ACC112 (cell line): ENCODE results near the gene CD93.

Experiments
- H2AFZ ChIP-seq: fragments of 200-600 bp; sonication (generic); one replicate; pipeline ENCODE4 v1.6.0; 2017; ENCODE audit warnings: antibody characterized with exemption, low read length; ENCODE audit not compliant: unreplicated experiment
- H3K27ac ChIP-seq: fragments of 200-600 bp; sonication (generic); 2 replicates; pipeline ENCODE4 v1.5.1; 2014; ENCODE audit warnings: low read depth, mild to moderate bottlenecking, antibody characterized with exemption, low read length, moderate library complexity
- H3K27me3 ChIP-seq: fragments of 200-600 bp; sonication (generic); 2 replicates; pipeline ENCODE4 v1.6.1; 2014; ENCODE audit warnings: mild to moderate bottlenecking, antibody characterized with exemption, low read length, moderate library complexity, mixed read lengths; ENCODE audit not compliant: insufficient read depth
- H3K36me3 ChIP-seq: fragments of 200-600 bp; sonication (generic); 2 replicates; pipeline ENCODE4 v1.6.1; 2016; ENCODE audit warnings: mild to moderate bottlenecking, antibody characterized with exemption, low read length, moderate library complexity, mixed read lengths; ENCODE audit not compliant: insufficient read depth
- H3K4me1 ChIP-seq: fragments of 200-600 bp; sonication (generic); one replicate; pipeline ENCODE4 v1.6.1; 2016; ENCODE audit warnings: low read length, mixed read lengths; ENCODE audit not compliant: insufficient read depth, unreplicated experiment, control insufficient read depth
- H3K4me3 ChIP-seq: fragments of 200-600 bp; sonication (generic); 2 replicates; pipeline ENCODE4 v1.5.1; 2014; ENCODE audit warnings: mild to moderate bottlenecking, low read depth, low read length
- H3K79me2 ChIP-seq: fragments of 200-600 bp; sonication (generic); one replicate; pipeline ENCODE4 v1.6.0; 2016; ENCODE audit warnings: low read length; ENCODE audit not compliant: control insufficient read depth, unreplicated experiment, insufficient read depth

CD93 gene

DNA sequence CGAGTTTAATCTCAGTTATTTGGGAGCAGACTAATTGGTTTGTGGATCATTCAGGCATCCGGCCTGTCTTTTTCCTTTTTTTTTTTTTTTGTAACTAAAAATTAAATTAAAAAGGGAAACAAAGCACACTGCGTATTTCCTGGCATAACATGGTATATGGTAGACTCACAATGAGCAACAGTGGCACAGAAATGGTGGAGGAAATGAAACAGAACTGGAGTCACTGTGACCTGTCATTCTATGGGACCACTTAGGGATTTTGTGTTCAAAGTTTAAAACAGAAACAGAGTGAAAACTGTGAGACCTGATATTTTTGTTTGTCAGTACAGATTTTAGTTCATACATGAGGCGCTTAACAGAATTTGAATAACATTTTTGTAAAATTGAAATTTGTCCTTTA, 4.8 kb upstream of the CD93 start:
- Histone ChIP-seq H3K27ac (no peak overlapping the region), H3K4me3 (no peak overlapping the region), H3K4me1 (no peaks in the 10 kb centered on the region), H3K79me2 (no peaks in the 10 kb centered on the region), H3K27me3 (0 out of 2 replicates have a peak, but pooled peaks cover 16% of the 10 kb centered on the region), H2AFZ (no peak overlapping the region), H3K36me3 (no peaks in the 10 kb centered on the region)

- Histone ChIP-seq H3K27me3 (0 out of 2 replicates have a peak, but pooled peaks cover 16% of the 10 kb centered on the region), H3K4me1 (no peaks in the 10 kb centered on the region), H3K27ac (no peak overlapping the region), H3K79me2 (no peaks in the 10 kb centered on the region), H3K4me3 (no peak overlapping the region), H2AFZ (no peak overlapping the region), H3K36me3 (no peaks in the 10 kb centered on the region)
Observed at GRCh38 chr20:23090147-23090546, 4.0 kb upstream of the CD93 start.

- Histone ChIP-seq H3K4me3 (no peak overlapping the region), H3K79me2 (no peaks in the 10 kb centered on the region), H3K36me3 (no peaks in the 10 kb centered on the region), H2AFZ (no peak overlapping the region), H3K27ac (no peak overlapping the region), H3K4me1 (no peaks in the 10 kb centered on the region), H3K27me3 (0 out of 2 replicates have a peak, but pooled peaks cover 9% of the 10 kb centered on the region)
Observed at GRCh38 chr20:23088866-23089265, 2.7 kb upstream of the CD93 start.

DNA sequence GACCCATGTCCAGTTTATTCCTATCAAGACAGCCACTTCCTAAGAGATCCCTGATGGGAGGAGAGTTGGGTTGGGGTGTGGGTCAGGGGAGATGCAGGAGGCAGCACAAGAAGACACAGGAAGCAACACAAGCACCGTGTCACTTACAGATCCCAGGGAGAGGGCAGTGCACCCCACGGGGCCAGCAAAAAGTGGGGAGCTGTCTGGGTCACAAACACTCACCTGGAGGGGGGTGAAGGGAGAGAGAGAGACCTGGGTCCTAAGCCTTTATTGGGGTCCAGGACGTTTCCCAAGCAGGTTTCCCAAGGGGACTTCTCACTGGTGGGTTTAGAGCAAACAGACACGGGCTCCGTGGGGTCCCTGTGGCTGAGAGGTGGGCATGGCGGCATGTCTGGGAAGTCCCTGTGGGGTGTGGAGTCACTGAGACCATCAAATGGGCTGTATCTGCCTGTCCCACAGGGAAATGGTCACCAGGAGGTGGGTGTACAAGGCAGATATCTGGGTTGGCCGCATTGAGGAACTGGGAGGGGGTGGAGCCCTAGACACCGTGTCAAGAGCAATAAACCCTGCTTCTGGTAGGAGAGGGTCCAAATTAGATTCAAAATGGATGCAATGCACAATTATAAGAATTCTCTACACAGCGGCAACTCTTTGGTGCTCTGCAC, 1.6 kb upstream of the CD93 start:
- H2AFZ ChIP-seq = no peak overlapping the region
- no peak overlapping the region for H3K27ac ChIP-seq
- no peaks in the 10 kb centered on the region for H3K79me2 ChIP-seq
- H3K4me1 ChIP-seq = no peaks in the 10 kb centered on the region
- H3K4me3 ChIP-seq = no peak overlapping the region
- 0 out of 2 replicates have a peak, but pooled peaks cover 2% of the 10 kb centered on the region for H3K27me3 ChIP-seq
- no peaks in the 10 kb centered on the region for H3K36me3 ChIP-seq

DNA sequence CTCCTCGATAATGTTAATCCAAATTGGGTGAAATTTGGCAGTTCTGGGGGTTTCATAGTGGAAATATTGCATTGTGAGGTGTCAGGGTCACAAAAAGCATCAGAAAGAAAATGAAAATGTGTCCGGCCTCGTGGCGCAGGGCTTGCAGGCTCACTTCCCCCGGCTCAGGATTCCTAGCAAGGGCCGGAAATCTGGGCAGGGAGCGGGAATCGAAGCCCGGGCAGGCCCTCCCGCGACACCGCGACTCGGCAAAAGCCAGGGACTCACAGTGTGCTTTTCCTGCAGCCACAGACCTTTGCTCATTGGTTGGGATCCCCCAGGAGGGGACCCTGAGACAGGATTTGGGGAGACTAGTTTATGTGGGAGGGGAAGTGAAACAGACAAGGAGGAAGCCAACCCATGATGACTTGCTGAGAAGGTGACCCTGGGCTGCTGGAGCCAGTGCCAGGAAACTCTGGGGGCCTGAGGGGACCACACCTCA, 847 bp upstream of the CD93 start:
- Histone ChIP-seq H3K27ac (no peak overlapping the region), H3K79me2 (no peaks in the 10 kb centered on the region), H3K4me3 (no peak overlapping the region), H3K36me3 (no peaks in the 10 kb centered on the region), H3K27me3 (no peaks in the 10 kb centered on the region), H2AFZ (no peak overlapping the region), H3K4me1 (no peaks in the 10 kb centered on the region)

DNA sequence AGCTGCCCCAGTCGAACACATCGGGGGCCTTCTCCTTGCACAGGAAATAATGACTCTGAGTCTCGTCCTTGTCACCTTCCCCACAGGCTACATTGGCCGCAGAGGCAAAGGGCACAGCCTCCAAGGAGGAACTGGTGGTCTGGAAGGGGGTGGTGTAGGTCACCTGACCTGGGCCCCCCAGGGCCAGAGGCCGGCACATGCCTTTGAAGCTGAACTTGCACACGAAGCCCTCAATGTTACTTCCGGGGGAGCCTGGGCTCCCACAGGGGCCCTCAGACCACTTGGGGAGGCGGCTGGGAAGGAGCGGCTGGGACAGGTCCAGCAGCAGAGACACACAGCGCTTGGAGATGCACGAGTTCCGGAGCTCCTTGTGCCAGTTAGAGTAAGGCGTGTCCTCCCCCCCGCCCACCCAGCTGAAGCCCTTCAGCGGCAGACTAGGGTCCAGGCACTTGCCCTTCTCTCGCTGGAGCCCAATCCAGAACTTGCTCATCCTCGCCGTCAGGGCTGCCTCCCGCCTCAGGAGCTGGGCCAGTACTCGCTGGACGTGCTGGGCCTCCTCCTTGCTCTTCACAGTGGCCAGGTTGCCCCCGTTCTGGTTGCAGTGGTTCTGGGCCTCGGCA, 578 bp downstream of the CD93 start:
- peaks cover 3% of the 10 kb centered on the region; the same call in 1 of the 2 replicates for H3K27me3 ChIP-seq
- no peaks in the 10 kb centered on the region for H3K36me3 ChIP-seq
- H2AFZ ChIP-seq = no peak overlapping the region
- H3K4me1 ChIP-seq = no peaks in the 10 kb centered on the region
- no peak overlapping the region for H3K27ac ChIP-seq
- no peaks in the 10 kb centered on the region for H3K79me2 ChIP-seq
- no peak overlapping the region for H3K4me3 ChIP-seq

- no peaks in the 10 kb centered on the region for H3K79me2 ChIP-seq
- H3K4me1 ChIP-seq = no peaks in the 10 kb centered on the region
- H3K27me3 ChIP-seq = peaks cover 8% of the 10 kb centered on the region
- H3K27ac ChIP-seq = no peak overlapping the region
- no peaks in the 10 kb centered on the region for H3K36me3 ChIP-seq
- H3K4me3 ChIP-seq = no peak overlapping the region
- H2AFZ ChIP-seq = no peak overlapping the region
Observed at GRCh38 chr20:23084845-23085365, 1.2 kb downstream of the CD93 start.

GRCh38 chr20:23084282-23084844, 1.8 kb downstream of the CD93 start:
- H3K27ac ChIP-seq = no peak overlapping the region
- no peak overlapping the region for H3K4me3 ChIP-seq
- H3K36me3 ChIP-seq = no peaks in the 10 kb centered on the region
- no peaks in the 10 kb centered on the region for H3K4me1 ChIP-seq
- no peaks in the 10 kb centered on the region for H3K79me2 ChIP-seq
- peaks cover 14% of the 10 kb centered on the region for H3K27me3 ChIP-seq
- H2AFZ ChIP-seq = no peak overlapping the region

DNA sequence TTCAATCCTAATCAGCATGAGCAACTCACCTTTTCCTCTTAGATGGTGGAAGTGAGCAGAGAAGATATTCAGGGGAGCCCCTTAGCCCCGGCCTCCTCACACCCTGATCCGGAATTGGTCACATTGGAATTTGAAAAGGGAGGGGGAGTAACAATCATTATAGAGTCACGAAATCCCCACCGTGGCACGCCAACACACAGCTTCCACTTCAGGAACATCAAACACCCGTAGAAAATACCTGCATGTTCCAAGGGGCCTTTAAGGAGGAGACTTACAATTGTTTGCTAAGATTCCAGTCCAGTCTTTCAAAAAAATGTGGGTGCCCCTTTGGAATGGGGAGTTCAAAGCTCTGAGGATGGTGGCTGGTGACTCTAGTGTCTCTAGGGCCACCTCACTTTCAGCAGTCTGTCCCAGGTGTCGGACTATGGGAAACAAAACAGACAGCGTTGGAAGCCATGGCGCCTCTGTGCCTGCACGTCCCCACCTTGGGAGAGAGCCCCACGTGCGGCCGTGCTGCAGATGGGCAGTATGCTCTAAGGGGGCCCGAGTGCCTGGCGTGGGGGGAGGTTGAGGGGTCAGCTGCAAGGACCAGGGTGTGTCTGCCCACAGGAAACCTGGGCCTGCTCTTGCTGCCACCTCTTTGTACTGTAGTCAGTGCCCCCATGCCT, 2.4 kb downstream of the CD93 start:
- no peaks in the 10 kb centered on the region for H3K4me1 ChIP-seq
- no peaks in the 10 kb centered on the region for H3K36me3 ChIP-seq
- no peaks in the 10 kb centered on the region for H3K79me2 ChIP-seq
- H2AFZ ChIP-seq = no peak overlapping the region
- peaks cover 16% of the 10 kb centered on the region for H3K27me3 ChIP-seq
- no peak overlapping the region for H3K4me3 ChIP-seq
- H3K27ac ChIP-seq = no peak overlapping the region

GRCh38 chr20:23082846-23083552, 3.1 kb downstream of the CD93 start:
- Histone ChIP-seq H2AFZ (no peak overlapping the region), H3K4me3 (no peak overlapping the region), H3K4me1 (no peaks in the 10 kb centered on the region), H3K27me3 (peaks cover 16% of the 10 kb centered on the region), H3K36me3 (no peaks in the 10 kb centered on the region), H3K79me2 (no peaks in the 10 kb centered on the region), H3K27ac (no peak overlapping the region)
